Measurements from ENCODE around the gene RELA. TPM values are rescaled to one million over a fixed set of nuclear protein-coding genes. Genes with fewer than 3 reads are reported as not detected.
A peak's percentile ranks its signal among the peaks of the same experiment; 100 is the strongest.

RELA gene
- total and polyA plus RNA-seq, 2 of the 13 experiments (the other 11 are each of a cell fraction or from before 2014, with no cell fraction given), result 21.4 to 40.5 TPM

DNA sequence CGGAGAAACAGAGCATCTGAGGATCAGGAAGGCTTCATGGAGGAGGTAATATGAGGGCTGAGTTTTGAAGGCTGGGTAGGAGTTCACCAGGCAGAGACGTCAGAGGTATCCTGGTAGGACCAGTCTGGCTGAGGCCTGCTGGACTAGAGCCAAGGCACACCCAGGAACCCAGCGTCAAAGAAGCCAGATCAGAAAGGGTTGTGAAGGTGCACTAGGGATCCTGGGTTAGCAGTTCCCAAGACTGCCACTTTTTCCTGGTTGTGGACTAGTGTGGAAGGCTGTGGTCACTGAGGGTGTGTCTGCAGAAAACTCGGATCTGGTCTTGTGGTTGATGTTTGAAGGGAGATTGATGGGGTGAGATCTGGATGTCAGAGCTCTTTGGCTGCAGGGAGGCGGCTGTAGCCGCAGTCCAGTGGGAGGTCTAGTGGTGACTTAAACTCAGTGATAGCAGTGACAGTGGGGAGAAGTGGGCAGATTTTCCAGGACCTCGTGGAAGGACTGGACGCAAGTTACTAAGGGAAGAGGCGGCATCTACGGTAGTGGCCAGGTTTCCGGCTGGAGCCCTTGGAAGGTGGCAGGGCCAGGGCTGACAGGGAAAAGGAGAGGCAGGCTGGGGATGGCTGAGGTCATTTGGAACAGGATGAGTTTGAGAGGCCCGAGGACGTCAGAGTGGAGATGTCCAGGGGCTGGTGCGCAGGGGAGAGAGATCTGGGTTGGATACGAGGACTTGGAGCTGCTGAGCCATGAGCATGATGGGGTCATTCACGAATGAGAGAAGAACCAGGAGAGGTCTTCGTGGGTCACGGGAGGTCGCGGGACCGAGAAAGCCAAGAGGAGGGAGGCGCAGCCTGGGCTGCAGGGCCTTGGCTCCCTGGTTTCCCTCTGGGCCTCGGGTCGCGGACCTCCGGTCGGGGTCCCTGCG is 10.9 kb downstream of the RELA start:
- Histone ChIP-seq H3K79me2 (ENCODE audit: insufficient read depth, low read length) (no peaks in the 10 kb centered on the region), H3K9me3 (ENCODE audit: low read length) (no peaks in the 10 kb centered on the region), H3K27me3 (ENCODE audit: control insufficient read depth in 1 of 2, insufficient read depth in 2 of 2, low read length in 2 of 2) (no peaks in the 10 kb centered on the region), H3K4me3 (replicated peaks in 1 of 3; ENCODE audit: insufficient read depth in 1 of 3, low read depth in 2 of 3, low read length in 3 of 3) (peak overlapping the region; percentile 48 to 76 (median 54); a peak in 5 of 6 replicates), H3K27ac (ENCODE audit: extremely low read length, insufficient read depth, low read length) (peak overlapping the region; percentile 98), H3K4me1 (ENCODE audit: insufficient read depth, low read length) (peaks cover 35% of the 10 kb centered on the region), H4K20me1 (ENCODE audit: insufficient read depth, low read length) (no peaks in the 10 kb centered on the region), H3K4me2 (ENCODE audit: low read depth, low read length) (peak overlapping the region; percentile 98), H3K36me3 (replicated peaks in 1 of 2; ENCODE audit: control insufficient read depth in 1 of 2, insufficient read depth in 2 of 2, low read length in 2 of 2) (peaks cover 7 to 21% of the 10 kb centered on the region in 2 experiments; a peak in 4 of 5 replicates), H2AFZ (ENCODE audit: low read length) (no peak overlapping the region), H3K9ac (ENCODE audit: insufficient read depth, low read depth, low read length) (peak overlapping the region; percentile 89)
- peak; percentile 7; the same call in 2 of the 3 replicates for ATAC-seq
- no peak for FAIRE-seq
- no peak for DNase-seq (ENCODE audit: low spot score)
- 43% methylated on average over 25 of the region's 28 CpGs for WGBS (ENCODE audit: low lambda C conversion rate)
- in situ Hi-C loops (cut with HindIII; ENCODE audit: extremely low pct_ligation_motif_present, low pct_unique_long_range_greater_than_20kb) (no loop called here), intact Hi-C loops (cut with micrococcal nuclease; ENCODE audit: unreplicated experiment) (no loop called here)
- CTCF ChIA-PET (ENCODE audit: low intra/inter-chr PET ratio, low total read pairs), result no interaction called here
- BruUV-seq (replicated peaks), result no TSS peak
- POLR2A ChIA-PET, result interaction anchor here (0.7 to 4.3 kb wide), 17 partner anchors 9 to 607 kb away, joined by 3 to 78 read pairs (median 8); partner anchors contain the start of genes FAU, KAT5, MAP3K11 and PCNX3
- peak; percentile 70; the same call in 1 of the 2 replicates for TF ChIP-seq ZFP82 (CRISPR knock-in tag; IDR thresholded peaks at IDR 0.05; ENCODE audit: borderline replicate concordance)
- no peak for TF ChIP-seq ZNF282 (IDR thresholded peaks at IDR 0.05; ENCODE audit: partially characterized antibody)
- TF ChIP-seq IKZF1 (IDR thresholded peaks at IDR 0.05), result no peak
- 0 out of 2 replicates have a peak, but pooled peaks have one; percentile 36 for TF ChIP-seq NFKB2 (CRISPR knock-in tag; IDR thresholded peaks at IDR 0.05; ENCODE audit: borderline replicate concordance)
- 0 out of 2 replicates have a peak, but pooled peaks have one; percentile 34 for TF ChIP-seq ZSCAN12 (CRISPR knock-in tag; IDR thresholded peaks at IDR 0.05)
- 0 out of 2 replicates have a peak, but pooled peaks have one; percentile 10 for TF ChIP-seq ZNF317 (CRISPR knock-in tag; IDR thresholded peaks at IDR 0.05)
- no peak for TF ChIP-seq EZH2 (conservative IDR thresholded peaks at IDR 0.05; ENCODE audit: low read depth, low read length)
- TF ChIP-seq MED1 (CRISPR knock-in tag; IDR thresholded peaks at IDR 0.05), result peak; percentile 24; the same call in 1 of the 2 replicates
- no peak for TF ChIP-seq ZNF567 (CRISPR knock-in tag; IDR thresholded peaks at IDR 0.05; ENCODE audit: borderline replicate concordance)
- TF ChIP-seq ZNF33B (CRISPR knock-in tag; IDR thresholded peaks at IDR 0.05), result no peak; the same call in 1 of the 2 replicates
- TF ChIP-seq ZBTB38 (CRISPR knock-in tag; IDR thresholded peaks at IDR 0.05), result 0 out of 2 replicates have a peak, but pooled peaks have one; percentile 4
- TF ChIP-seq ZNF720 (CRISPR knock-in tag; IDR thresholded peaks at IDR 0.05), result no peak
- no peak for TF ChIP-seq CHCHD3 (CRISPR knock-in tag; IDR thresholded peaks at IDR 0.05)
- 0 out of 2 replicates have a peak, but pooled peaks have one; percentile 20 for TF ChIP-seq ZNF556 (CRISPR knock-in tag; IDR thresholded peaks at IDR 0.05; ENCODE audit: borderline replicate concordance)
- TF ChIP-seq, protein P1, sequence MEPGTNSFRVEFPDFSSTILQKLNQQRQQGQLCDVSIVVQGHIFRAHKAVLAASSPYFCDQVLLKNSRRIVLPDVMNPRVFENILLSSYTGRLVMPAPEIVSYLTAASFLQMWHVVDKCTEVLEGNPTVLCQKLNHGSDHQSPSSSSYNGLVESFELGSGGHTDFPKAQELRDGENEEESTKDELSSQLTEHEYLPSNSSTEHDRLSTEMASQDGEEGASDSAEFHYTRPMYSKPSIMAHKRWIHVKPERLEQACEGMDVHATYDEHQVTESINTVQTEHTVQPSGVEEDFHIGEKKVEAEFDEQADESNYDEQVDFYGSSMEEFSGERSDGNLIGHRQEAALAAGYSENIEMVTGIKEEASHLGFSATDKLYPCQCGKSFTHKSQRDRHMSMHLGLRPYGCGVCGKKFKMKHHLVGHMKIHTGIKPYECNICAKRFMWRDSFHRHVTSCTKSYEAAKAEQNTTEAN (CRISPR knock-in tag; conservative IDR thresholded peaks at IDR 0.05), result no peak
- no peak for TF ChIP-seq ZNF124 (CRISPR knock-in tag; IDR thresholded peaks at IDR 0.05)
- TF ChIP-seq ZFP62 (CRISPR knock-in tag; IDR thresholded peaks at IDR 0.05), result 0 out of 2 replicates have a peak, but pooled peaks have one; percentile 31
- peak; percentile 11; the same call in 1 of the 2 replicates for TF ChIP-seq SP2 (CRISPR knock-in tag; IDR thresholded peaks at IDR 0.05)
- TF ChIP-seq, protein P2, sequence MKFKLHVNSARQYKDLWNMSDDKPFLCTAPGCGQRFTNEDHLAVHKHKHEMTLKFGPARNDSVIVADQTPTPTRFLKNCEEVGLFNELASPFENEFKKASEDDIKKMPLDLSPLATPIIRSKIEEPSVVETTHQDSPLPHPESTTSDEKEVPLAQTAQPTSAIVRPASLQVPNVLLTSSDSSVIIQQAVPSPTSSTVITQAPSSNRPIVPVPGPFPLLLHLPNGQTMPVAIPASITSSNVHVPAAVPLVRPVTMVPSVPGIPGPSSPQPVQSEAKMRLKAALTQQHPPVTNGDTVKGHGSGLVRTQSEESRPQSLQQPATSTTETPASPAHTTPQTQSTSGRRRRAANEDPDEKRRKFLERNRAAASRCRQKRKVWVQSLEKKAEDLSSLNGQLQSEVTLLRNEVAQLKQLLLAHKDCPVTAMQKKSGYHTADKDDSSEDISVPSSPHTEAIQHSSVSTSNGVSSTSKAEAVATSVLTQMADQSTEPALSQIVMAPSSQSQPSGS (CRISPR knock-in tag; IDR thresholded peaks at IDR 0.05), result no peak
- TF ChIP-seq, protein P3, sequence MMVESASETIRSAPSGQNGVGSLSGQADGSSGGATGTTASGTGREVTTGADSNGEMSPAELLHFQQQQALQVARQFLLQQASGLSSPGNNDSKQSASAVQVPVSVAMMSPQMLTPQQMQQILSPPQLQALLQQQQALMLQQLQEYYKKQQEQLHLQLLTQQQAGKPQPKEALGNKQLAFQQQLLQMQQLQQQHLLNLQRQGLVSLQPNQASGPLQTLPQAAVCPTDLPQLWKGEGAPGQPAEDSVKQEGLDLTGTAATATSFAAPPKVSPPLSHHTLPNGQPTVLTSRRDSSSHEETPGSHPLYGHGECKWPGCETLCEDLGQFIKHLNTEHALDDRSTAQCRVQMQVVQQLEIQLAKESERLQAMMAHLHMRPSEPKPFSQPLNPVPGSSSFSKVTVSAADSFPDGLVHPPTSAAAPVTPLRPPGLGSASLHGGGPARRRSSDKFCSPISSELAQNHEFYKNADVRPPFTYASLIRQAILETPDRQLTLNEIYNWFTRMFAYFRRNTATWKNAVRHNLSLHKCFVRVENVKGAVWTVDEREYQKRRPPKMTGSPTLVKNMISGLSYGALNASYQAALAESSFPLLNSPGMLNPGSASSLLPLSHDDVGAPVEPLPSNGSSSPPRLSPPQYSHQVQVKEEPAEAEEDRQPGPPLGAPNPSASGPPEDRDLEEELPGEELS (CRISPR knock-in tag; IDR thresholded peaks at IDR 0.05), result no peak; the same call in 1 of the 2 replicates

All from HepG2 (cell line).